SU-DHL-6 (cell line): Measurements from ENCODE around the gene CNTN5.

Source experiments
- H2AFZ ChIP-seq: fragments of 200-600 bp; sonication (generic); 2 replicates; pipeline ENCODE4 v1.6.1; 2014; ENCODE audit warnings: low read depth, mild to moderate bottlenecking, moderate library complexity, mixed read lengths, antibody characterized with exemption, low read length; ENCODE audit not compliant: severe bottlenecking
- H3F3A ChIP-seq: fragments of 200-600 bp; shearing (Covaris generic); 2 replicates; pipeline ENCODE4 v1.6.0; 2016; ENCODE audit warnings: antibody characterized with exemption, mild to moderate bottlenecking; ENCODE audit not compliant: insufficient read depth
- H3K27ac ChIP-seq: fragments of 200-600 bp; sonication (generic); 2 replicates; pipeline ENCODE4 v1.5.1; 2016; ENCODE audit warnings: low read depth, mild to moderate bottlenecking, low read length, moderate library complexity, mixed read lengths
- H3K27me3 ChIP-seq: fragments of 200-600 bp; sonication (generic), shearing (Covaris generic); 2 replicates; pipeline ENCODE4 v1.6.0; 2014; ENCODE audit warnings: mild to moderate bottlenecking, low read length
- H3K36me3 ChIP-seq: fragments of 200-600 bp; sonication (generic); 2 replicates; pipeline ENCODE4 v1.6.1; 2014; ENCODE audit warnings: mild to moderate bottlenecking, low read length, mixed read lengths
- H3K4me2 ChIP-seq: fragments of 300-600, 200-600 bp; shearing (Covaris generic), sonication (generic); 2 replicates; pipeline ENCODE4 v1.6.0; 2014; ENCODE audit warnings: low read length, low read depth, mild to moderate bottlenecking; ENCODE audit not compliant: poor library complexity, severe bottlenecking
- H3K4me3 ChIP-seq: fragments of 200-600 bp; sonication (generic); 2 replicates; pipeline ENCODE4 v1.5.1; 2014; ENCODE audit warnings: antibody characterized with exemption, low read length, mild to moderate bottlenecking, mixed read lengths; ENCODE audit not compliant: insufficient read depth, poor library complexity, severe bottlenecking
- H3K79me2 ChIP-seq: fragments of 200-600 bp; sonication (generic); 2 replicates; pipeline ENCODE4 v1.6.1; 2014; ENCODE audit warnings: mild to moderate bottlenecking, low read length, moderate library complexity; ENCODE audit not compliant: insufficient read depth
- H3K9ac ChIP-seq: fragments of 200-600 bp; sonication (generic); 2 replicates; pipeline ENCODE4 v1.7.0; 2014; ENCODE audit warnings: mild to moderate bottlenecking, low read length
- H3K9me2 ChIP-seq: fragments of 200-600 bp; sonication (generic); replicated peaks from 2 replicates; pipeline ENCODE4 v1.6.1; 2014; ENCODE audit warnings: low read length; ENCODE audit not compliant: insufficient read depth
- H3K9me3 ChIP-seq: fragments of 200-600 bp; sonication (generic); 2 replicates; pipeline ENCODE4 v1.6.1; 2014; ENCODE audit warnings: low read length, mixed read lengths; ENCODE audit not compliant: insufficient read depth
- H4K20me1 ChIP-seq: fragments of 200-600 bp; sonication (generic); 2 replicates; pipeline ENCODE4 v1.6.1; 2014; ENCODE audit warnings: low read depth, mild to moderate bottlenecking, antibody characterized with exemption, low read length, moderate library complexity, mixed read lengths
- CTCF ChIP-seq: fragments of 200-600 bp; sonication (generic); IDR thresholded peaks from one replicate; pipeline ENCODE4 v1.5.1; 2017; ENCODE audit warnings: antibody characterized with exemption, mild to moderate bottlenecking, low read length, moderate library complexity; ENCODE audit not compliant: insufficient read depth, poor library complexity, severe bottlenecking
- EZH2phosphoT487 ChIP-seq: fragments of 200-600 bp; sonication (generic), shearing (Covaris generic); conservative IDR thresholded peaks from 2 replicates; pipeline ENCODE4 v1.6.1; 2018; ENCODE audit warnings: mild to moderate bottlenecking, antibody characterized with exemption, low read length, moderate library complexity, mixed read lengths

The CNTN5 gene

GRCh38 chr11:99911116-99911515 lies 890.4 kb downstream of the CNTN5 start:
- Histone ChIP-seq H3K9me2 (no peaks in the 10 kb centered on the region), H3K4me2 (no peak overlapping the region), H4K20me1 (no peaks in the 10 kb centered on the region), H3K9ac (no peak overlapping the region), H3K4me3 (no peak overlapping the region), H3K27me3 (no peaks in the 10 kb centered on the region), H2AFZ (no peak overlapping the region), H3F3A (no peaks in the 10 kb centered on the region), H3K27ac (no peak overlapping the region), H3K36me3 (no peaks in the 10 kb centered on the region), H3K9me3 (no peaks in the 10 kb centered on the region), H3K79me2 (no peaks in the 10 kb centered on the region)
- TF ChIP-seq CTCF (no peak), EZH2phosphoT487 (no peak)

- no peak for TF ChIP-seq EZH2phosphoT487
- TF ChIP-seq CTCF, result no peak
- Histone ChIP-seq H3K36me3 (no peaks in the 10 kb centered on the region), H3K9me3 (0 out of 2 replicates have a peak, but pooled peaks cover 3% of the 10 kb centered on the region), H3K27ac (no peak overlapping the region), H3K79me2 (no peaks in the 10 kb centered on the region), H4K20me1 (no peaks in the 10 kb centered on the region), H3K9ac (no peak overlapping the region), H3F3A (no peaks in the 10 kb centered on the region), H3K4me3 (no peak overlapping the region), H3K4me2 (no peak overlapping the region), H3K9me2 (no peaks in the 10 kb centered on the region), H2AFZ (no peak overlapping the region), H3K27me3 (no peaks in the 10 kb centered on the region)
Measured at GRCh38 chr11:99916078-99916477, 895.3 kb downstream of the CNTN5 start.

DNA sequence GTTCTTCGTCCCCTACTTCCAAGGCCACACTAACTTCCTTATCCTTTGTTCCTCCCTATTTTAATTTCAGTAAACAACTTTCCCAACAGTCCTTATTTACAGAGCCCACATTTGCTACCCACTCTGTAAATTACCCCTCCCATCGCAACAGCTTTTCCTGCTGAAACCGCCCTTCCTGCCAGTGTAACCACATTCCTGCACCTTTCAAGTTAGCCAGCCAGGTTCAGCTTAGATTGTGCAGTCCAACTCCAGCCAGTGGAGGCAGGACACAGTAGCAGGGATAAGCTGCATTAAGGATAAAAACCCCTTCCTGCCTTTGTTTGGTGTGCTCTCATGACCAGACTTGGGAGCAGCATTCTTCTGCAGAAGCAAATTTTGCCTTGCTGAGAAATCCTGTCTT lies 898.0 kb downstream of the CNTN5 start:
- Histone ChIP-seq H3K4me3 (no peak overlapping the region), H4K20me1 (no peaks in the 10 kb centered on the region), H3K79me2 (no peaks in the 10 kb centered on the region), H3F3A (no peaks in the 10 kb centered on the region), H3K9me3 (0 out of 2 replicates have a peak, but pooled peaks cover 3% of the 10 kb centered on the region), H2AFZ (no peak overlapping the region), H3K27ac (no peak overlapping the region), H3K9ac (no peak overlapping the region), H3K27me3 (no peaks in the 10 kb centered on the region), H3K9me2 (no peaks in the 10 kb centered on the region), H3K4me2 (no peak overlapping the region), H3K36me3 (no peaks in the 10 kb centered on the region)
- no peak for TF ChIP-seq EZH2phosphoT487
- no peak for TF ChIP-seq CTCF

DNA sequence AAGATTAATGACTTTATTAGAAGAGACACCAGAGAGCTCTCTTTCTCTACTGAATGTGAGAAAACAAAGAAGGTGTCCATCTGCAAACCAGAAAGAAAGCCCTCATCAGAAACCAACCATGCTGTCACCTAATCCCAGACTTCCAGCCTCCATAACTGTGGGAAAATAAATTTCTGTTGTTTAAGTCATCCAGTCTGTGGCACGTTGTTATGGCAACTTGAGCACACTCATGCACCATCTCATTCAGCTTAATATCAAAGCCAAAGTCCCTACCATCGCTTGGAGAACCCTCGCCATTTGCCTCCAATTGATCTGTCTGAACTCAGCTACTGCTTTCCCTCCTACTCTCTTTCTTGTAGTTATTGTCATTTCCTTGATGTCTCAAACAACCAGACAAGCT lies 900.2 kb downstream of the CNTN5 start:
- TF ChIP-seq EZH2phosphoT487 (no peak), CTCF (no peak)
- no peaks in the 10 kb centered on the region for H3K9me2 ChIP-seq

More for the DNA sequence above, 900.2 kb downstream of the CNTN5 start:
- no peaks in the 10 kb centered on the region for H3F3A ChIP-seq
- no peaks in the 10 kb centered on the region for H3K27me3 ChIP-seq
- H4K20me1 ChIP-seq, result no peaks in the 10 kb centered on the region
- H3K4me2 ChIP-seq, result no peak overlapping the region
- no peaks in the 10 kb centered on the region for H3K79me2 ChIP-seq
- no peak overlapping the region for H2AFZ ChIP-seq
- 0 out of 2 replicates have a peak, but pooled peaks cover 3% of the 10 kb centered on the region for H3K9me3 ChIP-seq
- no peaks in the 10 kb centered on the region for H3K36me3 ChIP-seq
- no peak overlapping the region for H3K4me3 ChIP-seq
- H3K27ac ChIP-seq, result no peak overlapping the region
- no peak overlapping the region for H3K9ac ChIP-seq
